Coronary artery (tissue), 2 donors: ENCODE measurements around the gene TANC1.
"Not testable (repeated sequence)": the region's sequence is repeated elsewhere in the genome, so short reads cannot be mapped to it uniquely, and the experiment has no call there.

Experiments
- DNase-seq: peaks from one replicate; pipeline ENCODE4 v3.0.0-alpha.2; 2017; ENCODE audit warnings: low spot score
- H3K27ac ChIP-seq, 2 donors: fragments of 200-600 bp; sonication (generic); one replicate each; pipeline ENCODE4 v1.5.1; 2016 to 2019
- H3K4me3 ChIP-seq: fragments of 200-600 bp; sonication (generic); 2 replicates; pipeline ENCODE4 v1.5.1; 2016; ENCODE audit warnings: mild to moderate bottlenecking, moderate library complexity
- TF ChIP-seq, protein P1 (sequence below): fragments of 200-600 bp; sonication (generic); IDR thresholded peaks from one replicate; pipeline ENCODE4 v1.5.1; 2019; ENCODE audit warnings: antibody characterized with exemption

TANC1 gene

DNA sequence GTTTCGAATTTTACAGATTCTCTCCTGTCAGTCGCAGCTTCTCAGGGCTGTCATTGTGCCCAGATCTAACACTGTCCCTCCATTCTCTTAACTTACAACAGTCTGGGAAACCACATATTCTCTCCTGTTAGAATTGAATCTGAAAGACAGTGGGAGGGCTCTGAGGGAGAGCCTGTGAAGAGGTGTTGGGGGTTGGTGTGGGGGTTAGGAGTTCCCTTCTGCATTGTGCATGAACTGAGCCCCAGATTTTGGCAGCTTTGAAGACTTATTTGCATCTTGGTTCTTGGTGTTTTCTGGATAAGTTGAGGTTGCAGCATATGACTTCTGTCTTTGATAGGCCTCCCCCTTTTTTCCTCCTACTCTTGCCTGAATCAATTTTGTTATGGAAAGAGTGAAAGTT is 64.1 kb downstream of the TANC1 start:
- H3K4me3 ChIP-seq, result no peak overlapping the region
- no peak for DNase-seq
- H3K27ac ChIP-seq, result peak overlapping the region; percentile 28 to 77
- TF ChIP-seq, protein P1, sequence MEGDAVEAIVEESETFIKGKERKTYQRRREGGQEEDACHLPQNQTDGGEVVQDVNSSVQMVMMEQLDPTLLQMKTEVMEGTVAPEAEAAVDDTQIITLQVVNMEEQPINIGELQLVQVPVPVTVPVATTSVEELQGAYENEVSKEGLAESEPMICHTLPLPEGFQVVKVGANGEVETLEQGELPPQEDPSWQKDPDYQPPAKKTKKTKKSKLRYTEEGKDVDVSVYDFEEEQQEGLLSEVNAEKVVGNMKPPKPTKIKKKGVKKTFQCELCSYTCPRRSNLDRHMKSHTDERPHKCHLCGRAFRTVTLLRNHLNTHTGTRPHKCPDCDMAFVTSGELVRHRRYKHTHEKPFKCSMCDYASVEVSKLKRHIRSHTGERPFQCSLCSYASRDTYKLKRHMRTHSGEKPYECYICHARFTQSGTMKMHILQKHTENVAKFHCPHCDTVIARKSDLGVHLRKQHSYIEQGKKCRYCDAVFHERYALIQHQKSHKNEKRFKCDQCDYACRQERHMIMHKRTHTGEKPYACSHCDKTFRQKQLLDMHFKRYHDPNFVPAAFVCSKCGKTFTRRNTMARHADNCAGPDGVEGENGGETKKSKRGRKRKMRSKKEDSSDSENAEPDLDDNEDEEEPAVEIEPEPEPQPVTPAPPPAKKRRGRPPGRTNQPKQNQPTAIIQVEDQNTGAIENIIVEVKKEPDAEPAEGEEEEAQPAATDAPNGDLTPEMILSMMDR, result no peak

DNA sequence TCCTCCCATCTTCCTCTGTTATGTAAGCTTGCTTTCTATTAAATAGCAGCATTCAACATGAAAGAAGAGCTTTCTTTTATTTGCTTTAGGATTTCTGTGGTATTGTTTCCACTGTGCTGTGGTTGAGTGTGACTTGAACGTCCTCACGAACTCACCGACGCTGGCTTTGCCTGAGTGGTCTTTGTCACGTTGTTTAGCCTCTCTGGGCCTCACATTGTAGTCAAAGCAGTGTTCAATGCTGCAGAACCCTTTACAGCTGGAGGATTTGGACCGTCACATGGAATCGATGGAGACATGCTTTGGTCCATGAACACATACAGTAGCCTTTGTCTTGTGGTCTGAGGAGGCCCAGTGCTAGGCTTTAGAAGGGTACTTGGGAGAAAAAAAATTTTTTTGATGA is 66.3 kb downstream of the TANC1 start:
- no peak for DNase-seq
- Histone ChIP-seq H3K27ac (peak overlapping the region in 1 of 2 donors; percentile 5), H3K4me3 (no peak overlapping the region)
- TF ChIP-seq, protein P1, result no peak

GRCh38 chr2:159035790-159036411 is 67.5 kb downstream of the TANC1 start:
- DNase-seq, result no peak
- H3K27ac ChIP-seq, result peak overlapping the region in 1 of 2 donors; percentile 42
- H3K4me3 ChIP-seq, result no peak overlapping the region
- TF ChIP-seq, protein P1, result no peak

DNA sequence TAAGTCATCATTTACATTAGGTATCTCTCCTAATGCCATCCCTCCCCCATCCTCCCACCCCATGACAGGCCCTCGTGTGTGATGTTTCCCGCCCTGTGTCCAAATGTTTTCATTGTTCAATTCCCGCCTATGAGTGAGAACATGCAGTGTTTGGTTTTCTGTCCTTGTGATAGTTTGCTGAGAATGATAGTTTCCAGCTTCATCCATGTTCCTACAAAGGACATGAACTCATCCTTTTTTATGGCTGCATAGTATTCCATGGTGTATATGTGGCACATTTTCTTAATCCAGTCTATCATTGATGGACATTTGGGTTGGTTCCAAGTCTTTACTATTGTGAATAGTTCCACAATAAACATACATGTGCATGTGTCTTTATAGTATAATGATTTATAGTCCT is 68.0 kb downstream of the TANC1 start:
- not testable (repeated sequence) for H3K27ac ChIP-seq, DNase-seq, H3K4me3 ChIP-seq

DNA sequence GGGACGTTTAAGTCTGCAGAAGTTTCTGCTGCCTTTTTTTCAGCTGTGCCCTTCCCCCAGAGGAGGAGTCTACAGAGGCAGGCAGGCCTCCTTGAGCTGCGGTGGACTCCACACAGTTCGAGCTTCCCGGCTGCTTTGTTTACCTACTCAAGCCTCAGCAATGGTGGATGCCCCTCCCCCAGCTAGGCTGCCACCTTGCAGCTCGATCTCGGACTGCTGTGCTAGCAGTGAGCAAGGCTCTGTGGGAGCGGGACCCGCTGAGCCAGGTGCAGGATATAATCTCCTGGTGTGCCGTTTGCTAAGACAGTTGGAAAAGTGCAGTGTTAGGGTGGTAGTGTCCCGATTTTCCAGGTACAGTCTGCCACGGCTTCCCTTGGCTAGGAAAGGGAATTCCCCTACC is 72.9 kb downstream of the TANC1 start:
- not testable (repeated sequence) for DNase-seq, H3K4me3 ChIP-seq
- peak overlapping the region in 1 of 2 donors; percentile 40 for H3K27ac ChIP-seq

GRCh38 chr2:159042115-159042850 is 73.8 kb downstream of the TANC1 start:
- no peak for DNase-seq
- H3K4me3 ChIP-seq, result no peak overlapping the region
- TF ChIP-seq, protein P1, result no peak
- H3K27ac ChIP-seq, result peak overlapping the region in 1 of 2 donors; percentile 20

- TF ChIP-seq, protein P1, result no peak
- Histone ChIP-seq H3K27ac (no peak overlapping the region), H3K4me3 (no peak overlapping the region)
- no peak for DNase-seq
Observed at GRCh38 chr2:159043710-159044109, 75.3 kb downstream of the TANC1 start.

GRCh38 chr2:159044804-159045286 is 76.4 kb downstream of the TANC1 start:
- Histone ChIP-seq H3K4me3 (no peak overlapping the region), H3K27ac (peak overlapping the region in 1 of 2 donors; percentile 53)
- no peak for DNase-seq
- TF ChIP-seq, protein P1, result no peak
